GM12875 (cell line): ENCODE results near the gene LMO3.
"Not testable (repeated sequence)": the region's sequence is repeated elsewhere in the genome, so short reads cannot be mapped to it uniquely, and the experiment has no call there.

Experiments used
- H3K4me3 ChIP-seq: one replicate; pipeline ENCODE4 v1.5.1; 2011; ENCODE audit warnings: low read depth, low read length, control low read depth
- TF ChIP-seq, protein P1 (sequence below): IDR thresholded peaks from 2 replicates; pipeline ENCODE4 v1.5.1; 2011; ENCODE audit warnings: low read depth, mild to moderate bottlenecking, control low read depth, inconsistent platforms, low read length, moderate library complexity, borderline replicate concordance; ENCODE audit not compliant: insufficient read depth

The LMO3 gene

DNA sequence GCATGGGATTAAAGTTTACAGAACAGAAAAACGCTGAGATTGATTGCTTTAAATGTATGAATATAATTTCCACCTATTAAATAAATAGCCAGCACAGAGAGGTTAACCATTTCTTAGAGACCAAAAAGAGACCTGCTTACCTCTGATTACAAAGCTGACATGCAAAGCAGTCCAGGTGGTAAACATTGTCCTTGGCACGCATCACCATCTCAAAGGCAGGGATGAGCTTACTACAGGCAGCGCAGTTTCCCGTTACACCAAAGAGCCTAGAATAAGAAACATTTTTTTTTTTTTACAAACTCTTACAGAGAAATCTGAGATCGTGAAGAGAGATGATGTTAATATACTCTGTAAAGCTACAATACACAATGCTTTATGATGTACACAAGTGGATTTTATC lies 45.7 kb downstream of the LMO3 start:
- TF ChIP-seq, protein P1, sequence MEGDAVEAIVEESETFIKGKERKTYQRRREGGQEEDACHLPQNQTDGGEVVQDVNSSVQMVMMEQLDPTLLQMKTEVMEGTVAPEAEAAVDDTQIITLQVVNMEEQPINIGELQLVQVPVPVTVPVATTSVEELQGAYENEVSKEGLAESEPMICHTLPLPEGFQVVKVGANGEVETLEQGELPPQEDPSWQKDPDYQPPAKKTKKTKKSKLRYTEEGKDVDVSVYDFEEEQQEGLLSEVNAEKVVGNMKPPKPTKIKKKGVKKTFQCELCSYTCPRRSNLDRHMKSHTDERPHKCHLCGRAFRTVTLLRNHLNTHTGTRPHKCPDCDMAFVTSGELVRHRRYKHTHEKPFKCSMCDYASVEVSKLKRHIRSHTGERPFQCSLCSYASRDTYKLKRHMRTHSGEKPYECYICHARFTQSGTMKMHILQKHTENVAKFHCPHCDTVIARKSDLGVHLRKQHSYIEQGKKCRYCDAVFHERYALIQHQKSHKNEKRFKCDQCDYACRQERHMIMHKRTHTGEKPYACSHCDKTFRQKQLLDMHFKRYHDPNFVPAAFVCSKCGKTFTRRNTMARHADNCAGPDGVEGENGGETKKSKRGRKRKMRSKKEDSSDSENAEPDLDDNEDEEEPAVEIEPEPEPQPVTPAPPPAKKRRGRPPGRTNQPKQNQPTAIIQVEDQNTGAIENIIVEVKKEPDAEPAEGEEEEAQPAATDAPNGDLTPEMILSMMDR: no peak
- no peak overlapping the region for H3K4me3 ChIP-seq

DNA sequence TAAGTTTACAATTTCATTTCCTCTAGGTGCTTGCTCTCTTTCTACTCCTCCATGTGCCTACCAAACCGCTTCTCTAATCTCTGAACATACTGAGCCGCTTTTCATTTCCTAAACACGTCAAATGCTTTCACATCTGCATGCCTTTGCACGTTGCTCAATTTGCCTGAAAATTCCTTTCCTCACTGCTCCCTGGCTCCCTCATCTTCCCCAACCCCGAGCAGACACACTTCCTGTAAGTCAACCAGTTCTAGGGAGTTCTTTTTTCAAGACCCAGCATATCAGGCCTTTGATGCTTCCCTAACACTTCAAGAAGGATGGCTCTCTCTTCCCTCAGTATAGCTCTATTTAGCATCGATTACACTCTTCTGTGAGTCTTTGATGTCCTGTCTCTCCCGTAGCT lies 50.3 kb downstream of the LMO3 start:
- no peak overlapping the region for H3K4me3 ChIP-seq
- TF ChIP-seq, protein P1: no peak

- H3K4me3 ChIP-seq: no peak overlapping the region
- TF ChIP-seq, protein P1: no peak
These were observed 52.5 kb downstream of the LMO3 start for GRCh38 chr12:16553457-16553856.

GRCh38 chr12:16552301-16552700 lies 53.7 kb downstream of the LMO3 start:
- TF ChIP-seq, protein P1: no peak
- H3K4me3 ChIP-seq: no peak overlapping the region

DNA sequence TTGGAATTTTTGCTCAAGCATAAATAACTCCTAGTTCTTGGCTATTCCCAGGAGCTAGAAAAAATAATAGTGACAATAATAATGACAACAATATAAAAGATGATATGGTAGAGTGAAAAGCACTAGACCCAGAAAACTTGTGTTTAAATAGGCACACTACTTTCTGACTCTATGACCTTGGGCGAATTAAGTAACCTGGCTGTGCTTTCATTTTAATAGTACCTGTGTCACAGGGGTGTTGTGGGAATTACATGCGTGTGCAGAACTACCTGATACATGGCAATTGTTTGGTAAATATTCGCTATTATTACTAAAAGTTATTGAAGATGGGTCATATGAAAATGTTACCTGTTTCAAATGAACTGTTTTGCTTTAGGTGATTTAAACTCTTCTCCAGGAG lies 60.1 kb downstream of the LMO3 start:
- TF ChIP-seq, protein P1: no peak
- H3K4me3 ChIP-seq: no peak overlapping the region

DNA sequence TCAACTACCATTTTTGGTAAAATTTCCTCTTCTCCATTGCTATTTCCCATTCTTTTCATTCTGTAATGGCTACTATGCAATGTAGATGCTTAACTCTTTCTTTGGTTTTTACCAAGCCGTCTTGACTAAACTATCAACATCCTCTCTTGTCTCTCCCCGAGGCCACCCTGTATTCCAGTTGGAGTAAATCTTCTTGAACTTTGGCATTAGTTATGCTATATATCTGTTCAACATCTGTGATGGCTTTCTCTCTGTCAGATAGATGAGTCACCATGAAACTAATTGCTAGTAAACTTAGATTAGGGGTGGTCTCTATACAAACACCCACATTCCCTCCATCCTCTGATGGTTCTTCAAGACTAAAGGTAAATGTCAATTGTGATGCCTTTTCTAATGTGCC lies 63.4 kb downstream of the LMO3 start:
- TF ChIP-seq, protein P1: no peak
- H3K4me3 ChIP-seq: no peak overlapping the region

DNA sequence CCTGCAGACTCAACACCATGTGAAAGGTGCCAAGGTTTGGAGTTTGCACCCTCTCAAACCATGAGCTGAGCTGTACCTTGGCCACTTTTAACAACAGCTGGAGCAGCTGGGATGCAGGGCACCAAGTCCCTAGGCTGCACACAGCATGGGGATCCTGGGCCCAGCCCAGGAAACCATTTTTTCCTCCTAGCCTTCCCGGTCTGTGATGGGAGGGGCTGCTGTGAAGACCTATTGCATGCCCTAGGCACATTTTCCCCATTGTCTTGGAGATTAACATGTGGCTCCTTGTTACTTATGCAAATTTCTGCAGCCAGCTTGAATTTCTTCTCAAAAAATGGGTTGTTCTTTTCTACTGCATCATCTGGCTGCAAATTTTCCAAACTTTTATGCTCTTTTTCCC lies 68.3 kb downstream of the LMO3 start:
- H3K4me3 ChIP-seq: not testable (repeated sequence)

- H3K4me3 ChIP-seq: no peak overlapping the region
- TF ChIP-seq, protein P1: no peak
These were observed 74.3 kb downstream of the LMO3 start for GRCh38 chr12:16531621-16532020.
